Renal cortical epithelial cell (primary cell): ENCODE results near the gene GGT6. TPM values are rescaled to one million over a fixed set of nuclear protein-coding genes. Genes with fewer than 3 reads are reported as not detected.

ENCODE experiments used
- total RNA-seq: library from RNA; depleted of rRNA; stranded (reverse); fragments of >200 nt; gene quantifications from 2 replicates; pipeline ENCODE4 v1.2.3, GENCODE V29; 2014

The GGT6 gene
- total RNA-seq, 1 donor from 2014 or later = 0.05 TPM

Other genes starting within 250 kb of the GGT6 start
- 49.5 and 70.1 TPM in 2 replicates for gene UBE2G1, start 193.9 kb downstream of the GGT6 start, total RNA-seq
- 0.50 and 1.0 TPM in 2 replicates for gene SPNS3, start 126.6 kb downstream of the GGT6 start, total RNA-seq
- gene SPNS2, start 61.7 kb downstream of the GGT6 start, total RNA-seq = 151 and 225 TPM in 2 replicates
- gene MYBBP1A, start 5.2 kb downstream of the GGT6 start, total RNA-seq = 33.5 and 44.5 TPM in 2 replicates
- under 0.01 and 16.1 TPM in 2 replicates for gene SMTNL2, start 24.0 kb upstream of the GGT6 start, total RNA-seq
- not detected in 2 replicates for gene ALOX15, start 81.1 kb upstream of the GGT6 start, total RNA-seq
- gene PELP1, start 143.6 kb upstream of the GGT6 start, total RNA-seq = 16.0 and 31.7 TPM in 2 replicates
- gene ARRB2, start 150.1 kb upstream of the GGT6 start, total RNA-seq = 2.1 and 2.7 TPM in 2 replicates
- 17.4 and 20.6 TPM in 2 replicates for gene MED11, start 170.9 kb upstream of the GGT6 start, total RNA-seq
- gene ZMYND15, start 179.3 kb upstream of the GGT6 start, total RNA-seq = 0.30 and 1.0 TPM in 2 replicates
- gene CXCL16, start 179.4 kb upstream of the GGT6 start, total RNA-seq = 36.2 and 48.6 TPM in 2 replicates
- gene TM4SF5, start 211.3 kb upstream of the GGT6 start, total RNA-seq = not detected in 2 replicates
- gene VMO1, start 225.8 kb upstream of the GGT6 start, total RNA-seq = not detected in 2 replicates
- gene GLTPD2, start 228.4 kb upstream of the GGT6 start, total RNA-seq = not detected in 2 replicates
- 79.0 and 204 TPM in 2 replicates for gene PSMB6, start 235.6 kb upstream of the GGT6 start, total RNA-seq
- gene PLD2, start 246.6 kb upstream of the GGT6 start, total RNA-seq = 16.0 and 21.3 TPM in 2 replicates